ENCODE measurements around the gene ANTXR2. TPM values are rescaled to one million over a fixed set of nuclear protein-coding genes. Genes with fewer than 3 reads are reported as not detected.

ANTXR2 gene
- total and polyA plus RNA-seq, 2 donors (not counting 1 experiment from before 2014, with no cell fraction given) = 85.3 to 135 TPM

DNA sequence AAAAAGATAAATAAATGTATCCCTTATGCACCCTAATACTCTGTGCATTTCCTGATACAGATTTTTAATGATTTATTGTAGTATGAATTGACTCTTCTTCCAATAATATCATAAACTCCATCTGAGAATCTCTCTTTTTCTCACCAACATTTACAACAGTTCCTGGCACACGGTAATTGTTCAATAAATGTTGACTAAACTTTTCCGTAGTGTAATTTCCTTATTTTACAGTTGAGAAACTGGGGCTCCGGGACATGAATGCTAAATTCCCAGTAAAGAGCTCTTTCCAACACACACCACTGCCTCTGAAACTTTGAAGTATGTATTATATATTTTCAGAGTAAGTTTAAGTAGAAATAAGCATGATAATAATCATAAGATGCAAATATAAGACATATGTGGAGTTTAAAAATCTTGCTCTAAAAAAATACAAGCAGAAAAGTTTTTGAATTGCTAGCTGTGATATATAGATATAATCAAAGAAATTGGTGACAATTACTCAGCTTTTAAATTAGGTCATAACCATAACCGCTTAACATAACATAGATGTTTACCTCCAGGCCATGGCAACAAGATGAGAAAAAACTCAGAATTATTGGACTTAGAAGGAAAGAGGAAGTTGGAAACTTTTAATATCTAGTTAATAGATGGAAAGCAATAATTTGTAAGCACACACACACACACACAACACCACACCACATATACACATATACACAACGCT is 28.2 kb upstream of the ANTXR2 start:
- Histone ChIP-seq H4K20me1 (ENCODE audit: control insufficient read depth, extremely low read depth, insufficient read depth, low read length) (no peaks in the 10 kb centered on the region), H3K79me2 (ENCODE audit: control insufficient read depth, insufficient read depth, low read length) (no peaks in the 10 kb centered on the region), H3K4me3 (replicated peaks in 1 of 4; ENCODE audit: control extremely low read depth in 1 of 4, insufficient read depth in 1 of 4, low read depth in 3 of 4, low read length in 4 of 4) (no peak overlapping the region), H2AFZ (ENCODE audit: low read length) (no peak overlapping the region), H3K4me1 (ENCODE audit: control insufficient read depth, extremely low read depth, insufficient read depth, low read length) (peaks cover 3% of the 10 kb centered on the region), H3K9me3 (ENCODE audit: control insufficient read depth, insufficient read depth, low read depth, low read length) (no peaks in the 10 kb centered on the region), H3K4me2 (ENCODE audit: extremely low read depth, insufficient read depth, low read length) (no peak overlapping the region), H3K27me3 (ENCODE audit: control insufficient read depth, insufficient read depth, low read length) (no peaks in the 10 kb centered on the region), H3K27ac (ENCODE audit: insufficient read depth, low read length) (no peak overlapping the region), H3K36me3 (ENCODE audit: control insufficient read depth, insufficient read depth, low read length) (no peaks in the 10 kb centered on the region), H3K9ac (ENCODE audit: insufficient read depth, low read length) (no peak overlapping the region)
- TF ChIP-seq, protein P1, sequence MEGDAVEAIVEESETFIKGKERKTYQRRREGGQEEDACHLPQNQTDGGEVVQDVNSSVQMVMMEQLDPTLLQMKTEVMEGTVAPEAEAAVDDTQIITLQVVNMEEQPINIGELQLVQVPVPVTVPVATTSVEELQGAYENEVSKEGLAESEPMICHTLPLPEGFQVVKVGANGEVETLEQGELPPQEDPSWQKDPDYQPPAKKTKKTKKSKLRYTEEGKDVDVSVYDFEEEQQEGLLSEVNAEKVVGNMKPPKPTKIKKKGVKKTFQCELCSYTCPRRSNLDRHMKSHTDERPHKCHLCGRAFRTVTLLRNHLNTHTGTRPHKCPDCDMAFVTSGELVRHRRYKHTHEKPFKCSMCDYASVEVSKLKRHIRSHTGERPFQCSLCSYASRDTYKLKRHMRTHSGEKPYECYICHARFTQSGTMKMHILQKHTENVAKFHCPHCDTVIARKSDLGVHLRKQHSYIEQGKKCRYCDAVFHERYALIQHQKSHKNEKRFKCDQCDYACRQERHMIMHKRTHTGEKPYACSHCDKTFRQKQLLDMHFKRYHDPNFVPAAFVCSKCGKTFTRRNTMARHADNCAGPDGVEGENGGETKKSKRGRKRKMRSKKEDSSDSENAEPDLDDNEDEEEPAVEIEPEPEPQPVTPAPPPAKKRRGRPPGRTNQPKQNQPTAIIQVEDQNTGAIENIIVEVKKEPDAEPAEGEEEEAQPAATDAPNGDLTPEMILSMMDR (conservative IDR thresholded peaks at IDR 0.05 in 1 of 2, IDR thresholded peaks at IDR 0.05 in 1 of 2; ENCODE audit: low read depth in 1 of 2, low read length in 2 of 2) = no peak
- no peak for TF ChIP-seq EZH2 (IDR thresholded peaks at IDR 0.05; ENCODE audit: low read length, missing control alignments)
- no peak for DNase-seq (ENCODE audit: low read depth in 2 of 2)

DNA sequence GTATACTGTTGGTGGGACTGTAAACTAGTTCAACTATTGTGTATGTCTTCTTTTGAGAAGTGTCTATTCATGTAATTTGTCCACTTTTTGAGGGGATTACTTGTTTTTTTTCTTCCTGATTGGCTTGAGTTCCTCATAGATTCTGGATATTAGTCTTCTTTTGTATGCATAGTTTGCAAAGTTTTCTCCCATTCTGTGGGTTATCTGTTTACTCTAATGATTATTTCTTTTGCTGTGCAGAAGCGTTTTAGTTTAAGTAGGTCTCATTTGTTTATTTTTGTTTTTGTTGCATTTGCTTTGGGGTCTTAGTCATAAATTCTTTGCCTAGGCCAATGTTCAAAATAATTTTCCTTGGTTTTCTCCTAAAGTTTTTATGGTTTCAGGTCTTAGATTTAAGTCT is 26.6 kb upstream of the ANTXR2 start:
- Histone ChIP-seq H3K27ac (ENCODE audit: insufficient read depth, low read length) (no peak overlapping the region), H4K20me1 (ENCODE audit: control insufficient read depth, extremely low read depth, insufficient read depth, low read length) (no peaks in the 10 kb centered on the region), H3K4me1 (ENCODE audit: control insufficient read depth, extremely low read depth, insufficient read depth, low read length) (peaks cover 3% of the 10 kb centered on the region), H3K79me2 (ENCODE audit: control insufficient read depth, insufficient read depth, low read length) (no peaks in the 10 kb centered on the region), H3K9ac (ENCODE audit: insufficient read depth, low read length) (no peak overlapping the region), H2AFZ (ENCODE audit: low read length) (no peak overlapping the region), H3K9me3 (ENCODE audit: control insufficient read depth, insufficient read depth, low read depth, low read length) (no peaks in the 10 kb centered on the region), H3K4me3 (replicated peaks in 1 of 4; ENCODE audit: control extremely low read depth in 1 of 4, insufficient read depth in 1 of 4, low read depth in 3 of 4, low read length in 4 of 4) (no peak overlapping the region), H3K36me3 (ENCODE audit: control insufficient read depth, insufficient read depth, low read length) (no peaks in the 10 kb centered on the region), H3K4me2 (ENCODE audit: extremely low read depth, insufficient read depth, low read length) (no peak overlapping the region), H3K27me3 (ENCODE audit: control insufficient read depth, insufficient read depth, low read length) (no peaks in the 10 kb centered on the region)
- no peak for TF ChIP-seq EZH2 (IDR thresholded peaks at IDR 0.05; ENCODE audit: low read length, missing control alignments)
- TF ChIP-seq, protein P1 (conservative IDR thresholded peaks at IDR 0.05 in 1 of 2, IDR thresholded peaks at IDR 0.05 in 1 of 2; ENCODE audit: low read depth in 1 of 2, low read length in 2 of 2) = no peak
- peak in 1 of 2 donors; percentile 8 for DNase-seq (ENCODE audit: low read depth in 2 of 2)

DNA sequence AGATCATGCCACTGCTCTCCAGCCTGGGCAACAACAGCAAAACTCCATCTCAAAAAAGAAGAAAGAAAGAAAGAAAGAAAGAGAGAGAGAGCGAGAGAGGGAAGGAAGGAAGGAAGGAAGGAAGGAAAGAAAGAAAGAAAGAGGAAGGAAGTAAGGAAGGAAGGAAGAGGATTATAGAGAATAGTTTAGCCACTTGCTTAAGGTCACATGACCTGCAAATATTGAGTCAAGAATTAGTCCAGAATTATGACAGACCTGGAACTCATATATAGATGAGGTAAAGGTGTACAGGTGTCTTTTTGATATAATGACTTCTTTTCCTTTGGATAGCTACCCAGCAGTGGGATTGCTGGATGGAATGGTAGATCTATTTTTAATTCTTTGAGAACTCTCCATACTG is 25.6 kb upstream of the ANTXR2 start:
- Histone ChIP-seq H3K9ac (ENCODE audit: insufficient read depth, low read length) (no peak overlapping the region), H3K9me3 (ENCODE audit: control insufficient read depth, insufficient read depth, low read depth, low read length) (no peaks in the 10 kb centered on the region), H3K36me3 (ENCODE audit: control insufficient read depth, insufficient read depth, low read length) (no peaks in the 10 kb centered on the region), H3K27me3 (ENCODE audit: control insufficient read depth, insufficient read depth, low read length) (no peaks in the 10 kb centered on the region), H3K4me2 (ENCODE audit: extremely low read depth, insufficient read depth, low read length) (no peak overlapping the region), H2AFZ (ENCODE audit: low read length) (no peak overlapping the region), H4K20me1 (ENCODE audit: control insufficient read depth, extremely low read depth, insufficient read depth, low read length) (no peaks in the 10 kb centered on the region), H3K4me3 (replicated peaks in 1 of 4; ENCODE audit: control extremely low read depth in 1 of 4, insufficient read depth in 1 of 4, low read depth in 3 of 4, low read length in 4 of 4) (no peak overlapping the region), H3K4me1 (ENCODE audit: control insufficient read depth, extremely low read depth, insufficient read depth, low read length) (peaks cover 5% of the 10 kb centered on the region), H3K27ac (ENCODE audit: insufficient read depth, low read length) (no peak overlapping the region), H3K79me2 (ENCODE audit: control insufficient read depth, insufficient read depth, low read length) (no peaks in the 10 kb centered on the region)
- TF ChIP-seq, protein P1 (conservative IDR thresholded peaks at IDR 0.05 in 1 of 2, IDR thresholded peaks at IDR 0.05 in 1 of 2; ENCODE audit: low read depth in 1 of 2, low read length in 2 of 2) = no peak
- no peak for TF ChIP-seq EZH2 (IDR thresholded peaks at IDR 0.05; ENCODE audit: low read length, missing control alignments)
- no peak for DNase-seq (ENCODE audit: low read depth in 2 of 2)

All from fibroblast of lung (primary cell).